Stimulated activated CD4-positive, alpha-beta T cell treated with anti-CD3 and anti-CD28 coated beads, Interleukin-2, amount 100 ng/mL, for 48 hours (primary cell): Measurements from ENCODE around the gene BLTP3B.
"Not testable (repeated sequence)": the region's sequence is repeated elsewhere in the genome, so short reads cannot be mapped to it uniquely, and the experiment has no call there.

Source experiments
- DNase-seq, 2 donors: peaks; one replicate each; pipeline ENCODE4 v3.0.0-alpha.2; 2020

The BLTP3B gene, protein sequence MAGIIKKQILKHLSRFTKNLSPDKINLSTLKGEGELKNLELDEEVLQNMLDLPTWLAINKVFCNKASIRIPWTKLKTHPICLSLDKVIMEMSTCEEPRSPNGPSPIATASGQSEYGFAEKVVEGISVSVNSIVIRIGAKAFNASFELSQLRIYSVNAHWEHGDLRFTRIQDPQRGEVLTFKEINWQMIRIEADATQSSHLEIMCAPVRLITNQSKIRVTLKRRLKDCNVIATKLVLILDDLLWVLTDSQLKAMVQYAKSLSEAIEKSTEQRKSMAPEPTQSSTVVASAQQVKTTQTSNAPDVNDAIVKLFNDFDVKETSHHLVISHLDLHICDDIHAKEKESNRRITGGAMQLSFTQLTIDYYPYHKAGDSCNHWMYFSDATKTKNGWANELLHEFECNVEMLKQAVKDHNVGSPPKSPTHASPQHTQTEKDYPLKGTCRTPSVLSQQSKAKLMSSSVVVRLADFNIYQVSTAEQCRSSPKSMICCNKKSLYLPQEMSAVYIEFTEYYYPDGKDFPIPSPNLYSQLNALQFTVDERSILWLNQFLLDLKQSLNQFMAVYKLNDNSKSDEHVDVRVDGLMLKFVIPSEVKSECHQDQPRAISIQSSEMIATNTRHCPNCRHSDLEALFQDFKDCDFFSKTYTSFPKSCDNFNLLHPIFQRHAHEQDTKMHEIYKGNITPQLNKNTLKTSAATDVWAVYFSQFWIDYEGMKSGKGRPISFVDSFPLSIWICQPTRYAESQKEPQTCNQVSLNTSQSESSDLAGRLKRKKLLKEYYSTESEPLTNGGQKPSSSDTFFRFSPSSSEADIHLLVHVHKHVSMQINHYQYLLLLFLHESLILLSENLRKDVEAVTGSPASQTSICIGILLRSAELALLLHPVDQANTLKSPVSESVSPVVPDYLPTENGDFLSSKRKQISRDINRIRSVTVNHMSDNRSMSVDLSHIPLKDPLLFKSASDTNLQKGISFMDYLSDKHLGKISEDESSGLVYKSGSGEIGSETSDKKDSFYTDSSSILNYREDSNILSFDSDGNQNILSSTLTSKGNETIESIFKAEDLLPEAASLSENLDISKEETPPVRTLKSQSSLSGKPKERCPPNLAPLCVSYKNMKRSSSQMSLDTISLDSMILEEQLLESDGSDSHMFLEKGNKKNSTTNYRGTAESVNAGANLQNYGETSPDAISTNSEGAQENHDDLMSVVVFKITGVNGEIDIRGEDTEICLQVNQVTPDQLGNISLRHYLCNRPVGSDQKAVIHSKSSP (N-terminal part only)

DNA sequence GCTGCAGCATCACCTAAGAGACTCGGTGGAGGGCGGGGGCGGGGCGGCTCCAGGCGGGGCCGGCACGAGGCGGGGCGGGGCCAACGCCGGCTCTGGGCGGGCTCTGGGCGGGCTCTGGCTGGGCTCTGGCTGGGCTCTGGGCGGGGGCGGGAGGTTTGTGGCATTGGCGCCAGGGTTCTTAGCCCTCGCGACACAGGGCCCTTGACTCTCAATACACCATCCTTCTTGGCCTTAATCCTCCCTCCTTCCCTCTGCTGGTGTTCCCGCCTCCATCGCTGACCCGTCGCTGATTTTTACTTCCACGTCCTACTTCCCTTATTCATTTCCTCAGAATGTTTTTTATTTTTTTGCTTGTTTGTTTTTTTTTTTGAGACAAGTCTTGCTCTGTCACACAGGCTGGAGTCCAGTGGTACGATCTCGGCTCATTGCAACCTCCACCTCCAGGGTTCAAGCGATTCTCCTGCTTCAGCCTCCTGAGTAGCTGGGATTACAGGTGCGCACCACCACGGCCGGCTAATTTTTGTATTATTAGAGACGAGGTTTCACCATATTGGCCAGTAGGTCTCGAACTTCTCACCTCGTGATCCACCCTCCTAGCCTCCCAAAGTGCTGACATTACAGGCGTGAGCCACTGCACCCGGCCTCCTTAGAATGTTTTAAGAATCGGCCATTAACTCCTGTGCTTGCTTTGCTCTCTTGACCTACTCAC is at the start of gene BLTP3B:
Gene BLTP3B (minus strand): TSS at position 24 of the 709 bp plus-strand sequence. CDS start 239 bp downstream, outside the sequence.
- DNase-seq, result peak; percentile 91 to 93

GRCh38 chr12:100189636-100190394 is 47.1 kb upstream of the BLTP3B start:
- no peak for DNase-seq

DNA sequence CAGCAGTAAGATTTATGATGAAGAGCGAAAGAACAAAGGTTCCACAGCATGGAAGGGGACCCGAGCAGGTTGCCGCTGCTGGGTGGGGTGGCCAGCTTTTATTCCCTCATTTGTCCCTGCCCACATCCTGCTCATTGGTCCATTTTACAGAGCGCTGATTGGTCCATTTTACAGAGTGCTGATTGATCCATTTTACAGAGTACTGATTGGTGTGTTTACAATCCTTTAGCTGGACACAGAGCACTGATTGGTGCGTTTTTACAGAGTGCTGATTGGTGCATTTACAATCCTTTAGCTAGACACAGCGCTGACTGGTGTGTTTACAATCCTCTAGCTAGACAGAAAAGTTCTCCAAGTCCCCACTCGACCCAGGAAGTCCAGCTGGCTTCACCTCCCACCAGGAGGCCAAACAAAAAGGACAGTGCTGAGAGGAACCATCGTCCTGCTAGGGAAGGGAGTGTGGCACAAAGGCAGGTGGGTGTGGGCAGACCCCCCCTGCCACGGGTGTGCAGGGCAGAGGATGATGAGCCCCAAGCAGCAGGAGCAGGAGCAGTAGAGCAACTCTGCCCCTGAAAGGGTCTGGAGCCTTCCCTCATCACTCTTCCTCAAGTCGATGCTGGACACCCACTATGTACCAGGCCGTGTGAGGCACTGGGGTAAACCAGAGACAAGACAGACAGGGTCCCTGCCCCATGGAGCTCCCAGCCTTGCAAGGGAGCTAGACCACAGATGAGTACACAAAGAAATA is 46.4 kb upstream of the BLTP3B start:
- not testable (repeated sequence) for DNase-seq

- DNase-seq, result no peak
Measured at GRCh38 chr12:100187857-100188519, 45.3 kb upstream of the BLTP3B start.

DNA sequence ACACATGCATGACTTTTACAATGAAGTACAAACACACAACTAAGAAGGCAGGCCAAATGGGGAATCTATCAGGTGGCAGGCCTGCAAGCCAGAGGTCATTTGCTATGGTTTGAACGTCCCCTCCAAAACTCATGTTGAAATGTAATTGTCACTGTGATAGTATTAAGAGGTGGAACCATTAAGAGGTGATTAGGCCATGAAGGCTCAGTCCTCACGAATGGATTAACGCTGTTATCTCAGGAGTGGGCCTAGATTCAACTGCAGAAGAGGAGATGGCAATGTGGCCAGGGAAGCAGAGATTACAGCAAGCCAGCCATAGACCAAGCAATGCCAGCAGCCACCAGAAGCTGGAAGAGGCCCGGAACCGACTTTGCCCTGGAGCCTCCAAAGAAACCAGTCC is 44.4 kb upstream of the BLTP3B start:
- DNase-seq, result no peak

GRCh38 chr12:100186071-100186470 is 43.4 kb upstream of the BLTP3B start:
- DNase-seq, result no peak

DNA sequence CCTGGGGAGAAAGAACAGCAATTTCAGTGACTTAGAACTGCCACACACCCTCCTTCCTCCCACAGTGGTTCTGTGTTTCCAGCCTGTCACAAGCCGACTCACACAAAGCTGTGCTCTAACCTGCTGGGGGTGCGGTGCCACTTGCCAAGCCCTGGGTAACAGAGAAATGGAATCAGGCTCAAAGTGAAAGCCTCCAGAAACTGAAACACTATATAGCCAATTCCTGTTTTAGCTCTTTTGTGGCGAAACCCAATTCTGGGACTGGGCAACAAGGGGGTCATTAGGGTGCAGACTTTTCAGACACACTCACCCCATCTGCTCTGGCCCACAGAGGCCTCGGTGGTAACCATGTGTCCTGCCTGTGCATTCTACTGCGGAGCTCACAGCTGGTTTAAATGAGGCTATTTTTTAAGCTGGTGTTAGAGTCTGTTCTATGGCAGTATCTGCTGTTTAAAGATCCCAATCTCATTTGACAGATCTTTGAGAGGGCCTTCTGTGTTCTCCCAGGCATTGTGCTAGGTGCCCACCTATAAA is 42.8 kb upstream of the BLTP3B start:
- no peak for DNase-seq

- no peak for DNase-seq
Measured at GRCh38 chr12:100184549-100185145, 42.0 kb upstream of the BLTP3B start.

- no peak for DNase-seq
Measured at GRCh38 chr12:100179252-100179651, 36.6 kb upstream of the BLTP3B start.

DNA sequence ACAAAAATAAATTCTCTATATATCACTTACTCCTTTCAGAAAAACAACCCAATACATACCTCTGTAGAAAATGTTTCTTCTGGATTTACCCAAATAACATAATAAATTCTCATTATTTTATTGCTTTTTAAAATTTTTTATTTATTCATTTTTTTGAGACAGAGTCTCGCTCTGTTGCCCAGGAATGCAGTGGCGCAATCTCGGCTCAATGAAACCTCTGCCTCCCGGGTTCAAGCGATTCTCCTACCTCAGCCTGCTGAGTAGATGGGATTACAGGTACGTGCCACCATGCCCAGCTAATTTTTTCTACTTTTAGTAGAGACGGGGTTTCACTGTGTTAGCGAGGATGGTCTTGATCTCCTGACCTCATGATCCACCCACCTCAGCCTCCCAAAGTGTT is 33.8 kb upstream of the BLTP3B start:
- DNase-seq, result not testable (repeated sequence)

GRCh38 chr12:100174495-100174894 is 31.8 kb upstream of the BLTP3B start:
- DNase-seq, result no peak

- DNase-seq, result no peak
Measured at GRCh38 chr12:100173111-100173510, 30.4 kb upstream of the BLTP3B start.

GRCh38 chr12:100171248-100171647 is 28.6 kb upstream of the BLTP3B start:
- DNase-seq, result no peak

GRCh38 chr12:100170313-100170858 is 27.7 kb upstream of the BLTP3B start:
- no peak for DNase-seq

- DNase-seq, result no peak
Measured at GRCh38 chr12:100169345-100169744, 26.7 kb upstream of the BLTP3B start.

GRCh38 chr12:100168562-100168961 is 25.9 kb upstream of the BLTP3B start:
- DNase-seq, result no peak

- DNase-seq, result no peak
Measured at GRCh38 chr12:100166232-100166631, 23.6 kb upstream of the BLTP3B start.

DNA sequence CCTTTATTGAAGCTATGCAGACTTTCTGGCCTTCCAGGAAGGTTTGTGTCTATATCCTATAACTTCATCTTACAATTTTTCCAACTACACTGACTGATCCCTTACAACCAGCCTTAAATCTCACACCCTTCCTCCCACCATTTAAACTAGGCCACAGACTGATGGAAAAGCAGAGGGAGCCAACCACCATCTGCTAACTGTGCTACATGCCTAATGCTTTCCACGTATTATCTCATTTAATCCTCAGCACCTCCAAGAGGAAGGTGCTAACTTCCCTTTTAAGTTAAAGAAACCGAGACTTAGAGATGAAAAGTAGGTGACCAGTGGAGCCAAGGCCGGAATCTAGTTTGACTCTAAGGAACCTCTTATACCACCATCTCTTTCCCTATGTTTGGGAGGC is 22.7 kb upstream of the BLTP3B start:
- no peak for DNase-seq

DNA sequence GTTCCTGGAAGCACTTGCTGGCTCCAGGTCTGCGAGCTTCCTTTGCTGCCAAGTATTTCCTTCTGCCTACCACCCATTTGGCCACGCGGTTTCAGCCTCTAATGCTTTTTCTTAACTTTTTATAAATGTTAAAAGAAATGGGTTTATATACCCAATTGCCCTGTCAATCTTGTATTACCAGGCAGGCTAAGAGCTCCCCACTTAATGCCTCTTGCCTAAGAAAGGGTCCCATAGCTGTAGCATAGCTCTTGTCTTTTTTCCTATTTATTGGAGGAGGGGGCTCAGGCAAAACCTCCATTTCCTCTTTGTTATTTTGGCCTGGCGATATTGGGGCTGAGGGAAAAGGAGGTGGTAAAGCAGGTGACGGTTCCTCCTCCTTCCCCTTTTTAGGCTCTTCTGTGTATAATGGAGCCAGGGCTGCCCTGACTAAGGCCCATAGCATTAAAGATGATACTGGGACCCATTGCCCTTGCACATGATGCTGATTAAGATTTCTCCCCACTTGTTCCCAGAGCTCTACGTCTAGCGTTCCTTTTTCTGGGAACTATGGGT is 21.6 kb upstream of the BLTP3B start:
- DNase-seq, result no peak
